CD14-positive monocyte (primary cell): Measurements from ENCODE around the gene SLC1A2. TPM values are rescaled to one million over a fixed set of nuclear protein-coding genes. Genes with fewer than 3 reads are reported as not detected.
A peak's percentile ranks its signal among the peaks of the same experiment; 100 is the strongest.

Experiments
- DNase-seq, 3 donors: peaks; one replicate each; pipeline ENCODE4 v3.0.0-alpha.2; 2011 to 2022
- H2AFZ ChIP-seq: 2 replicates; pipeline ENCODE4 v1.6.0; 2012; ENCODE audit warnings: mild to moderate bottlenecking, low read depth, low read length, inconsistent platforms; ENCODE audit not compliant: insufficient read depth, poor library complexity, severe bottlenecking
- H3K27ac ChIP-seq, 2 donors: 1 replicate in 1 of 2; 2 replicates in 1 of 2; pipeline ENCODE4 v1.5.1; 2012 to 2013; ENCODE audit warnings: low read length in 2 of 2, control low read depth in 1 of 2, inconsistent platforms in 1 of 2, low read depth in 1 of 2, mild to moderate bottlenecking in 1 of 2
- H3K27me3 ChIP-seq, 2 donors: one replicate each; pipeline versions ENCODE4 v1.6.0 to v1.6.1; 2011 to 2013; ENCODE audit warnings: low read length in 2 of 2; ENCODE audit not compliant: control insufficient read depth in 2 of 2, insufficient read depth in 2 of 2
- H3K36me3 ChIP-seq, 2 donors: replicated peaks in 1 of 2; 1 replicate in 1 of 2; 2 replicates in 1 of 2; pipeline versions ENCODE4 v1.5.1 to v1.6.1; 2012 to 2013; ENCODE audit warnings: low read length in 2 of 2, control low read depth in 1 of 2, inconsistent platforms in 1 of 2, mild to moderate bottlenecking in 1 of 2; ENCODE audit not compliant: insufficient read depth in 2 of 2, control insufficient read depth in 1 of 2
- H3K4me1 ChIP-seq, 2 donors: 1 replicate in 1 of 2; 2 replicates in 1 of 2; pipeline versions ENCODE4 v1.5.1 to v1.6.1; 2012 to 2013; ENCODE audit warnings: low read length in 2 of 2, control low read depth in 1 of 2, inconsistent platforms in 1 of 2, mild to moderate bottlenecking in 1 of 2, moderate library complexity in 1 of 2; ENCODE audit not compliant: insufficient read depth in 2 of 2, control insufficient read depth in 1 of 2
- H3K4me2 ChIP-seq: replicated peaks from 2 replicates; pipeline ENCODE3; 2012; ENCODE audit warnings: low read length, moderate library complexity, mild to moderate bottlenecking; ENCODE audit not compliant: poor library complexity, severe bottlenecking; ENCODE audit errors: extremely low read depth
- H3K4me3 ChIP-seq, 3 experiments: fragments of 200-600 bp in 1 of 3; sonication (generic) in 1 of 3; replicated peaks in 1 of 3; 1 replicate in 2 of 3; 2 replicates in 1 of 3; pipeline ENCODE4 v1.5.1; 2011 to 2013; ENCODE audit warnings: low read length in 3 of 3, mild to moderate bottlenecking in 3 of 3, control low read depth in 2 of 3, low read depth in 2 of 3, inconsistent platforms in 1 of 3, moderate library complexity in 1 of 3
- H3K79me2 ChIP-seq: 2 replicates; pipeline ENCODE4 v1.6.0; 2012; ENCODE audit warnings: mild to moderate bottlenecking, control low read depth, inconsistent platforms, low read length, moderate library complexity; ENCODE audit not compliant: insufficient read depth
- H3K9ac ChIP-seq: 2 replicates; pipeline ENCODE4 v1.6.0; 2017; ENCODE audit warnings: low read length, mild to moderate bottlenecking; ENCODE audit not compliant: insufficient read depth, poor library complexity, severe bottlenecking
- H3K9me3 ChIP-seq, 2 donors: replicated peaks in 1 of 2; 1 replicate in 1 of 2; 2 replicates in 1 of 2; pipeline versions ENCODE4 v1.5.1 to v1.6.1; 2012 to 2013; ENCODE audit warnings: low read length in 2 of 2, control low read depth in 1 of 2; ENCODE audit not compliant: control insufficient read depth in 1 of 2, insufficient read depth in 1 of 2
- H4K20me1 ChIP-seq: 2 replicates; pipeline ENCODE4 v1.6.0; 2012; ENCODE audit warnings: mild to moderate bottlenecking, low read length, control low read depth, moderate library complexity; ENCODE audit not compliant: insufficient read depth
- H3K27ac Mint-ChIP-seq, 7 donors: one replicate each; pipeline ENCODE4 v1.8.0; 2020; ENCODE audit warnings: mild to moderate bottlenecking in 7 of 7, mixed read lengths in 7 of 7, moderate library complexity in 6 of 7, inconsistent platforms in 2 of 7
- H3K27me3 Mint-ChIP-seq, 3 donors: one replicate each; pipeline ENCODE4 v1.8.0; 2021 to 2022; ENCODE audit warnings: low read depth in 3 of 3, mild to moderate bottlenecking in 3 of 3, mixed read lengths in 3 of 3, moderate library complexity in 3 of 3, inconsistent platforms in 1 of 3
- H3K36me3 Mint-ChIP-seq, 2 donors: one replicate each; pipeline ENCODE4 v1.8.0; 2020; ENCODE audit warnings: mixed read lengths in 2 of 2, inconsistent platforms in 1 of 2, mild to moderate bottlenecking in 1 of 2
- H3K4me1 Mint-ChIP-seq: one replicate; pipeline ENCODE4 v1.8.0; 2020; ENCODE audit warnings: mild to moderate bottlenecking, mixed read lengths
- H3K4me3 Mint-ChIP-seq, 2 donors: one replicate each; pipeline ENCODE4 v1.8.0; 2020; ENCODE audit warnings: mild to moderate bottlenecking in 2 of 2, mixed read lengths in 2 of 2, moderate library complexity in 1 of 2
- H3K9me3 Mint-ChIP-seq, 7 donors: one replicate each; pipeline ENCODE4 v1.8.0; 2020 to 2022; ENCODE audit warnings: mixed read lengths in 7 of 7, mild to moderate bottlenecking in 6 of 7, moderate library complexity in 6 of 7, inconsistent platforms in 2 of 7
- WGBS: methylation state at CpG from one replicate; pipeline ENCODE4 v1.1.5; 2013; ENCODE audit warnings: missing lambda C conversion rate; ENCODE audit not compliant: insufficient coverage; 5-methylcytosine and 5-hydroxymethylcytosine counted together
- intact Hi-C, 2 donors: fragments of 100-400 bp; cut with micrococcal nuclease; formaldehyde crosslinking; loops; one replicate each; pipeline versions ENCODE4 v1.15.0 to v1.15.1; 2023
- polyA plus RNA-seq, 3 donors: library from polyadenylated mRNA; depleted of rRNA in 1 of 3; unstranded in 2 of 3; stranded (reverse) in 1 of 3; fragments of 300-500 nt in 2 of 3; fragments of >200 nt in 1 of 3; fragmentation: Illumina TruSeq in 2 of 3; gene quantifications; 1 replicate in 2 of 3; 2 replicates in 1 of 3; pipeline ENCODE4 v1.2.3, GENCODE V29; 2012 to 2021
- TF ChIP-seq, protein P1 (sequence below): fragments of 200-600 bp; IDR thresholded peaks from one replicate; pipeline ENCODE4 v1.8.0; 2022; ENCODE audit warnings: antibody characterized with exemption, mild to moderate bottlenecking

SLC1A2 gene
- polyA plus RNA-seq, 3 donors: 0.07 TPM; not detected in 2

DNA sequence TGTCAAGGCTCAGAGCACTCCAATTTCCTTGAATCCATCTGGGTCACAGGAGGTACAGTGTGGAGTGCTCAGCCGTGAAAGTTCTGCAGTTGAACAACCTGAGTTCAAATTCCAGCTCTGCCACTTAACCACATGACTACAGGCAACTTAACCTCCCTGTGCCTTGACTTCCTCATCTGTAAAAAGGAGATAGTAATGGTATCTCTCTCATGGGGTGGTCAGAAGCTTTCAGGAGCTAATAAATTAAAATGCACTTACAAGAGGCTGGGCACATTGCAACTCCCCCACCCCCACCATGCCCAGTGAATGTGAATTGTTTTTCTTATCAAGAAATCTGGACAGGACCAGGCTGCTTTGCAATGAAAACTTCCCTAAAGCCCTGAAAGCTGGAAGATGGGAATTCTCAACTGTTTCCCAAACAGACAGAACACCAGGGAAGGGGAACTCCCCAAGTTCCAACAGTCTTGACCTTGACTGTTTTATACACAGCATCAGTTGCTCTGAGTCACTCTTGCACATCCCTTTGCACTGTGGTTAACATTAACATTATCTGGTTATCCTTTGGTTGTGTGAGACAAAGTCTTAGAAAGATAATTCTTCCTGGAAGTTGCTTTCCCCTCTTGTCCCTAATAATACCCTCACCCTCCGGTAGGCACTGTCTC, 137.0 kb downstream of the SLC1A2 start:
- H2AFZ ChIP-seq: no peak overlapping the region
- no peaks in the 10 kb centered on the region for H3K9me3 ChIP-seq
- Mint-ChIP-seq H3K4me3 (no peak overlapping the region), H3K36me3 (no peaks in the 10 kb centered on the region), H3K27me3 (peaks cover 0 to 1% (median 1%) of the 10 kb centered on the region in 3 donors), H3K4me1 (peaks cover 17% of the 10 kb centered on the region), H3K9me3 (peaks cover 0 to 3% (median 0%) of the 10 kb centered on the region in 7 donors), H3K27ac (peak overlapping the region in 4 of 7 donors; percentile 31 to 81 (median 58))
- DNase-seq: peak in 2 of 3 donors; percentile 26 to 59
- H3K9ac ChIP-seq: no peak overlapping the region
- H3K79me2 ChIP-seq: no peaks in the 10 kb centered on the region
- H3K4me3 ChIP-seq: no peak overlapping the region
- H3K27me3 ChIP-seq: no peaks in the 10 kb centered on the region
- H4K20me1 ChIP-seq: no peaks in the 10 kb centered on the region
- 100% methylated on average over 1 of the region's 2 CpGs for WGBS
- intact Hi-C loops: no loop called here
- no peak overlapping the region for H3K27ac ChIP-seq
- no peaks in the 10 kb centered on the region for H3K36me3 ChIP-seq
- H3K4me2 ChIP-seq: no peak overlapping the region
- H3K4me1 ChIP-seq: peaks cover 0 to 6% of the 10 kb centered on the region in 2 donors
- TF ChIP-seq, protein P1, sequence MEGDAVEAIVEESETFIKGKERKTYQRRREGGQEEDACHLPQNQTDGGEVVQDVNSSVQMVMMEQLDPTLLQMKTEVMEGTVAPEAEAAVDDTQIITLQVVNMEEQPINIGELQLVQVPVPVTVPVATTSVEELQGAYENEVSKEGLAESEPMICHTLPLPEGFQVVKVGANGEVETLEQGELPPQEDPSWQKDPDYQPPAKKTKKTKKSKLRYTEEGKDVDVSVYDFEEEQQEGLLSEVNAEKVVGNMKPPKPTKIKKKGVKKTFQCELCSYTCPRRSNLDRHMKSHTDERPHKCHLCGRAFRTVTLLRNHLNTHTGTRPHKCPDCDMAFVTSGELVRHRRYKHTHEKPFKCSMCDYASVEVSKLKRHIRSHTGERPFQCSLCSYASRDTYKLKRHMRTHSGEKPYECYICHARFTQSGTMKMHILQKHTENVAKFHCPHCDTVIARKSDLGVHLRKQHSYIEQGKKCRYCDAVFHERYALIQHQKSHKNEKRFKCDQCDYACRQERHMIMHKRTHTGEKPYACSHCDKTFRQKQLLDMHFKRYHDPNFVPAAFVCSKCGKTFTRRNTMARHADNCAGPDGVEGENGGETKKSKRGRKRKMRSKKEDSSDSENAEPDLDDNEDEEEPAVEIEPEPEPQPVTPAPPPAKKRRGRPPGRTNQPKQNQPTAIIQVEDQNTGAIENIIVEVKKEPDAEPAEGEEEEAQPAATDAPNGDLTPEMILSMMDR: no peak

DNA sequence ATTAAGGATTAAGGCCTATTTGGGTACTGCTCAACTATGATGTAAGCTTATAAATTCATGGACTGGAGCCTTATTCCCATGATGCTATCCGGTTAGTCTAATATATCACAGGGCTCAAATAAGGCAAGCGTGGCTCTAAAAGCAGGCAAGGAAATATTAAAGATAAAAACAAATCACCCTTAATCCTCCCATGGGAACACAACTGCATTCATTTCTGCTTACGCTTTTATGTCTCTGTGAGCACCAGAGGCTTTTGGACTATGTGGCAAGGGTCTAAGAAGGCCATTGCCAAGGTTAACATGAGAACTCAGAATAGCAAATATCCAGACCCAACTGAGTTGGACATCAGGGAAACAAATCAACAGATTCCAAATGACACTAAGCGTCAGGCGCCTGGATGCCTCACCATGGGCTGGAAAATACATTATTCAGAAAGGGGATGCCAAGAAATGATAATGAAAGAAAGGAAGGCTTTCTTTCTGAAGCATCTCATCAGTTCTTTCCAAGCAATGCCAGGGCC, 138.1 kb downstream of the SLC1A2 start:
- Histone ChIP-seq H3K4me3 (no peak overlapping the region), H3K4me1 (peaks cover 0 to 6% of the 10 kb centered on the region in 2 donors), H2AFZ (no peak overlapping the region), H3K27me3 (no peaks in the 10 kb centered on the region), H3K4me2 (no peak overlapping the region), H3K79me2 (no peaks in the 10 kb centered on the region), H3K36me3 (no peaks in the 10 kb centered on the region), H3K9me3 (no peaks in the 10 kb centered on the region), H4K20me1 (no peaks in the 10 kb centered on the region), H3K9ac (no peak overlapping the region), H3K27ac (no peak overlapping the region)
- intact Hi-C loops: no loop called here
- DNase-seq: no peak
- H3K9me3 Mint-ChIP-seq: peaks cover 0 to 3% (median 0%) of the 10 kb centered on the region in 7 donors
- TF ChIP-seq, protein P1: no peak
- H3K4me3 Mint-ChIP-seq: no peak overlapping the region
- H3K36me3 Mint-ChIP-seq: no peaks in the 10 kb centered on the region
- H3K27ac Mint-ChIP-seq: no peak overlapping the region
- WGBS: no CpG with 5 or more reads among the region's 5 CpGs
- H3K27me3 Mint-ChIP-seq: peaks cover 0 to 1% (median 1%) of the 10 kb centered on the region in 3 donors
- H3K4me1 Mint-ChIP-seq: peaks cover 21% of the 10 kb centered on the region
